Thyroid gland (tissue), 4 donors: Measurements from ENCODE around the gene GTPBP6. TPM values are rescaled to one million over a fixed set of nuclear protein-coding genes. Genes with fewer than 3 reads are reported as not detected.

ENCODE experiments used
- DNase-seq, 2 donors: peaks; one replicate each; pipeline ENCODE4 v3.0.0-alpha.2; 2019
- H3K27ac ChIP-seq, 3 donors: fragments of 200-600 bp; sonication (generic); 1 replicate in 2 of 3; 2 replicates in 1 of 3; pipeline ENCODE4 v1.5.1; 2016 to 2019; ENCODE audit warnings: mild to moderate bottlenecking in 1 of 3, moderate library complexity in 1 of 3
- H3K27me3 ChIP-seq: fragments of 200-600 bp; sonication (generic); one replicate; pipeline ENCODE4 v1.5.1; 2019
- H3K36me3 ChIP-seq, 2 donors: fragments of 200-600 bp; sonication (generic); one replicate each; pipeline ENCODE4 v1.5.1; 2016 to 2019
- H3K4me1 ChIP-seq, 2 donors: fragments of 200-600 bp; sonication (generic); one replicate each; pipeline ENCODE4 v1.5.1; 2017 to 2019
- H3K4me3 ChIP-seq, 3 donors: fragments of 200-600 bp; sonication (generic); replicated peaks in 1 of 3; 1 replicate in 2 of 3; 2 replicates in 1 of 3; pipeline ENCODE4 v1.5.1; 2016; ENCODE audit warnings: mild to moderate bottlenecking in 1 of 3
- H3K9me3 ChIP-seq: fragments of 200-600 bp; sonication (generic); one replicate; pipeline ENCODE4 v1.5.1; 2017
- POLR2A ChIP-seq, 2 donors: fragments of 450-650 bp; IDR thresholded peaks; one replicate each; pipeline ENCODE4 v1.6.1; 2017; ENCODE audit warnings: antibody characterized with exemption in 2 of 2, mild to moderate bottlenecking in 2 of 2, moderate library complexity in 1 of 2
- WGBS, 2 donors: methylation state at CpG; one replicate each; pipeline ENCODE4 v1.1.5; 2017; 5-methylcytosine and 5-hydroxymethylcytosine counted together
- intact Hi-C: fragments of 100-400 bp; cut with DNase I; formaldehyde crosslinking; loops from one replicate; pipeline ENCODE4 v1.15.1; 2023
- total RNA-seq, 4 donors: library from RNA; depleted of rRNA; stranded (reverse); fragments of >200 nt; gene quantifications; one replicate each; pipeline ENCODE4 v1.2.3, GENCODE V29; 2016
- TF ChIP-seq, protein P1 (sequence below), 6 experiments: fragments of 200-600 bp in 3 of 6; fragments of 450-650 bp in 3 of 6; sonication (generic) in 3 of 6; IDR thresholded peaks; one replicate each; pipeline ENCODE4 v1.5.1; 2016 to 2019; ENCODE audit warnings: antibody characterized with exemption in 6 of 6, mild to moderate bottlenecking in 2 of 6, inconsistent platforms in 1 of 6, moderate library complexity in 1 of 6

Gene GTPBP6
- total RNA-seq, 4 donors from 2014 or later = 39.9 to 54.9 (median 47.9) TPM

DNA sequence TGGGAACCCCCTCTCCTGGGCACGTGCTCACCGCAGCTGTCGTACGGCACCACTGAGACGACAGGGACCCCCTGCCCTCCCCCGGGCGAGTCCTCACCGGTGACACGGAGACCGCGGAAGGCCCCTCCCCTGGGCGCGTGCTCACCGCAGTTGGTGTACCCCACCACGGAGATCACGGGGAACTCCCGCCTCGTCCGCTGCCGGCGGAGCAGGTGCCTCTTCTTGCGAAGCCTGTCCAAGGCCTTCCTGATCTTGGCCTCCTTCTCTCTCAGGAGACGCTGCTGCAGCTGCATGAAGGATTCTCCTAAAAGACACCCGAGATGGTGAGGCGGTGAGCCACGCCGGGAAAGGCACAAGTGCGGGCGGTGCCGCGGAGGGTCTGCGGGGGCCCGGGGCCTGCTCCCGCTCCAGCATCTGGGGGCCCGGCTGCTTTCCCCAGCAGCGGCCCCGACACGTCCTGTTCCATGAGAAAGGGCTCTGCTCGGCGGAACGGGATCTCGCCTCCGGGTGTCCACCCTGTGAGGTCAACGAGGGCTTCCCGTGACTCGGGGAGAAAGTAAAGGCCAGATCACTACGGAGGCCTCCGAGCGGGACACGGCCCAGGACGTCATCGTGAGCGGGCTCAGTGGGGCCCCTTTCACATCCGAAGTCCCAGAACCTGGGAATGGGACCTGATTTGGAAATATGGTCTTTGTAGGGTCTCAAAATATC, 5.8 kb downstream of the GTPBP6 start:
- Histone ChIP-seq H3K9me3 (no peaks in the 10 kb centered on the region), H3K36me3 (peaks cover 52 to 61% of the 10 kb centered on the region in 2 donors), H3K4me1 (no peaks in the 10 kb centered on the region), H3K27ac (no peak overlapping the region), H3K4me3 (no peak overlapping the region), H3K27me3 (no peaks in the 10 kb centered on the region)
- intact Hi-C loops = no loop called here
- 90 to 96% methylated on average over 26 to 36 of the region's 54 CpGs for WGBS, 2 donors
- TF ChIP-seq, protein P1, sequence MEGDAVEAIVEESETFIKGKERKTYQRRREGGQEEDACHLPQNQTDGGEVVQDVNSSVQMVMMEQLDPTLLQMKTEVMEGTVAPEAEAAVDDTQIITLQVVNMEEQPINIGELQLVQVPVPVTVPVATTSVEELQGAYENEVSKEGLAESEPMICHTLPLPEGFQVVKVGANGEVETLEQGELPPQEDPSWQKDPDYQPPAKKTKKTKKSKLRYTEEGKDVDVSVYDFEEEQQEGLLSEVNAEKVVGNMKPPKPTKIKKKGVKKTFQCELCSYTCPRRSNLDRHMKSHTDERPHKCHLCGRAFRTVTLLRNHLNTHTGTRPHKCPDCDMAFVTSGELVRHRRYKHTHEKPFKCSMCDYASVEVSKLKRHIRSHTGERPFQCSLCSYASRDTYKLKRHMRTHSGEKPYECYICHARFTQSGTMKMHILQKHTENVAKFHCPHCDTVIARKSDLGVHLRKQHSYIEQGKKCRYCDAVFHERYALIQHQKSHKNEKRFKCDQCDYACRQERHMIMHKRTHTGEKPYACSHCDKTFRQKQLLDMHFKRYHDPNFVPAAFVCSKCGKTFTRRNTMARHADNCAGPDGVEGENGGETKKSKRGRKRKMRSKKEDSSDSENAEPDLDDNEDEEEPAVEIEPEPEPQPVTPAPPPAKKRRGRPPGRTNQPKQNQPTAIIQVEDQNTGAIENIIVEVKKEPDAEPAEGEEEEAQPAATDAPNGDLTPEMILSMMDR (IDR thresholded peaks at IDR 0.05) = no peak
- TF ChIP-seq POLR2A (IDR thresholded peaks at IDR 0.05) = no peak
- DNase-seq = no peak

DNA sequence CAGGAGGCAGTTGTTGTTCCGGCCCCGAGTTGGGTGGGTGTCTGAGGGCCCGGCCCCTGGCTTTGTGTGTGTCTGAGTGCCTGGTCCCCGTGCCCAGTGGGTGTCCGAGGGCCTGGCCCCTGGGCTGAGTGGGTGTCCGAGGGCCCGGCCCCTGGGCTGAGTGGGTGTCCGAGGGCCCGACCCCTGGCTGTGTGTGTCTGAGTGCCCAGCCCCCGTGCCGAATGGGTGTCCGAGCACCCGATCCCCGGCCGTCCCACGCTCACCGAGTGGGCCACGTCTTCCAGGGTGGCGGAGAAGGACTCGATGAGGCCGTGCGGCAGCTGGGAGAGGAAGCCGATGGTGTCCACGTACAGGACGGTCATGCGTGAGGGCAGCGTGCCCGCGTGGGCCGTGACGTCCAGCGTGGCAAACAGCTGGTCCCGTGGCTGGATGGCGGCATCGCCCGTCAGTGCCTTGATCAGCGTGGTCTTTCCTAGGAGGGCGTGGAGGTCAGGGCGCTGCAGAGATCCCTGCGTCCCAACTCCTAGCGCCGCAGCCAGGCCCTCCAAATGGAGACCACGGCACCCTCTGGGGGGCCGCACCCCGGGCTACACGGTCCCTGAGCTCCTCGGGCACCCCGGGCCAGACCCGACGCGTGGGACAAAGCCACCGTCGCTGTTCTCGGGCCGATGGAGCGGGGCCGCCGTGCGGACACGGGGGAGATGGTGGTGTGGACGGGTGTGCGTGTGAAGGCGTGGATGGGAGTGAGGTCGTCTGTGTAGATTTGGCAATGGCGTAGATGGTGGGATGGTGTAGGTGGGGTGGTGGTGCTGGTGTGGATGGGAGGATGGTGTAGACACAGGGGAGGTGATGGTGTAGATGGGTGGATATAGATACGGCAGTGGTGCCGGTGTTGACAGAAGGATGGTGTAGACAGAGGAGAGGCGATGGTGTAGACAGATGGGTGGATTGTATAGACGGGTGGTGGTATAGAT, 7.2 kb downstream of the GTPBP6 start:
- H3K27ac ChIP-seq = no peak overlapping the region
- DNase-seq = peak in 1 of 2 donors; percentile 4
- TF ChIP-seq POLR2A (IDR thresholded peaks at IDR 0.05) = no peak
- TF ChIP-seq, protein P1 (IDR thresholded peaks at IDR 0.05) = no peak

DNA sequence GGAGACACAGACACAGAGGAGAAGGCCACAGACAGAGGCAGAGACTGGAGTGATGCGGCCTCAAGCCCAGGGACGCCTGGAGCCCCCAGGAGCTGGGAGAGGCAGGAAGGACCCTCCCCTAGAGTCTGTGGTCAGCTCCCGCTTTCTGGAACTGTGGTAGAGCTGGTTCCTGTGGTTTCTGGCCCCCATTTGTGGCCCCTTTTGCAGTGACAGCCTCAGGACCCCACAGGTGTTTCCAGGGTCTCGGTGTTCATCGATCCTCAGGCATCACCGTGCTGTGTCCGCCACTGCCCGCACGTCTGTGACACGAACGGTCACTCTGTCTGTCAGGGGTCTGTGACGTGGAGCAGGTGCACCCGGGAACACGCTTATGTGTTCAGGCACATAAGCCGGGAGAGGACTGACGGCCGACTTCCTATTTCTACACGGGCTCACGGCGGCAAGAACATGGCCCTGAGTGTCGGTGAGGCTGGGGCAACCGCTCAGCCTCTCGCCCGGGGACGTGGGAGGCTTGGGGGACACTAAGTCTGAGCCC, 7.9 kb downstream of the GTPBP6 start:
- WGBS, 2 donors = 92 to 97% methylated on average over 15 to 19 of the region's 25 CpGs
- TF ChIP-seq, protein P1 (IDR thresholded peaks at IDR 0.05) = no peak
- TF ChIP-seq POLR2A (IDR thresholded peaks at IDR 0.05) = no peak
- peak in 1 of 2 donors; percentile 2 for DNase-seq

More for the DNA sequence above, 7.2 kb downstream of the GTPBP6 start:
- intact Hi-C loops = no loop called here
- Histone ChIP-seq H3K36me3 (peaks cover 61 to 71% of the 10 kb centered on the region in 2 donors), H3K4me1 (no peaks in the 10 kb centered on the region), H3K27me3 (no peaks in the 10 kb centered on the region), H3K4me3 (no peak overlapping the region), H3K9me3 (no peaks in the 10 kb centered on the region)
- 98 to 99% methylated on average over 22 to 40 of the region's 69 CpGs for WGBS, 2 donors

DNA sequence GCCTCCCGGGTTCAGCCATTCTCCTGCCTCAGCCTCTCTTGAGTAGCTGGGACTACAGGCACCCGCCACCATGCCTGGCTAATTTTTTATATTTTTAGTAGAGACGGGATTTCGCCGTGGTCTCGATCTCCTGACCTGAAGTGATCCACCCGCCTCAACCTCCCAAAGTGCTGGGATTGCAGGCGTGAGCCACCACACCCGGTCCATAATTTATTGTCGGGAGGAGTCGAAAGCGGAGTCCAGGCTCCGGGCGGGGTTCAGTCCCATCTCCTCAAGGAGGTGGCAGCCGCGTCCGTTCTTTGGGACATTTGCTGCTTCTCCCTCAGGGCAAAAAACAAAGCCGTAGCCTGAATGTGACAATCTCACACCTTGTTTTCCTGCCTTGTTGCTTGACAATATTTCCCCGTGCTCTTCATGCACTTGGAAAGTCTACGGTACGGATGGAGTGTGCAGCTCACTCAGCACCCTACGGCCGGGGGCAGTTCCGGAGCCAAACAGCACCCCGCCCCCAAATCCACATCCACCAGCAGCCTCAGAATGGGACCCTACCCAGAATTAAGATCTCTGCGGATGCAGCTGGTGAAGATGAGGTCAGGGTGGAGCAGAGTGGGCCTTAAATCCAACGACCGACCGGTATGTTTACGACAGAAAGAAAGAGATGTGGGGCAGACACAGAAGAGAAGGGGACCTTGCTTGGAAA, 9.6 kb downstream of the GTPBP6 start:
- peaks cover 66 to 70% of the 10 kb centered on the region in 2 donors for H3K36me3 ChIP-seq
- no peak overlapping the region for H3K4me3 ChIP-seq
- H3K9me3 ChIP-seq = no peaks in the 10 kb centered on the region
- no peaks in the 10 kb centered on the region for H3K4me1 ChIP-seq
- TF ChIP-seq, protein P1 (IDR thresholded peaks at IDR 0.05) = no peak
- no peak for TF ChIP-seq POLR2A (IDR thresholded peaks at IDR 0.05)
- H3K27me3 ChIP-seq = no peaks in the 10 kb centered on the region
- 97% methylated on average over 29 to 30 of the region's 30 CpGs for WGBS, 2 donors
- no peak overlapping the region for H3K27ac ChIP-seq
- no peak for DNase-seq
- intact Hi-C loops = no loop called here

More for the DNA sequence above, 7.9 kb downstream of the GTPBP6 start:
- Histone ChIP-seq H3K27ac (no peak overlapping the region), H3K9me3 (no peaks in the 10 kb centered on the region), H3K4me1 (no peaks in the 10 kb centered on the region), H3K27me3 (no peaks in the 10 kb centered on the region), H3K36me3 (peaks cover 65 to 71% of the 10 kb centered on the region in 2 donors), H3K4me3 (no peak overlapping the region)
- intact Hi-C loops = no loop called here
